Spleen (tissue), 7 donors: ENCODE data around the gene CD180.

Experiments used
- CTCF ChIP-seq, 11 experiments: fragments of 200-600 bp in 7 of 11; fragments of 450-650 bp in 4 of 11; sonication (generic) in 4 of 11; IDR thresholded peaks in 8 of 11; conservative IDR thresholded peaks in 3 of 11; 1 replicate in 7 of 11; 2 replicates in 4 of 11; pipeline versions ENCODE4 v1.4.0 to v1.8.0; 2016 to 2021; ENCODE audit warnings: antibody characterized with exemption in 11 of 11, inconsistent platforms in 4 of 11, mild to moderate bottlenecking in 1 of 11
- POLR2A ChIP-seq, 3 donors: fragments of 450-650 bp; IDR thresholded peaks; one replicate each; pipeline ENCODE4 v1.5.1; 2017; ENCODE audit warnings: antibody characterized with exemption in 3 of 3, mild to moderate bottlenecking in 1 of 3
- POLR2AphosphoS5 ChIP-seq, 3 donors: sonication (generic); formaldehyde crosslinking; IDR thresholded peaks; one replicate each; pipeline ENCODE4 v1.5.1; 2017; ENCODE audit warnings: antibody characterized with exemption in 3 of 3
- donor health status: DM: no; HTN: no; CAD: no; lungs with moderate emphysema.
- donor health status: DM: no; HTN: no; CAD: no.
- donor health status: DM: no; HTN: no; CAD: no.

DNA sequence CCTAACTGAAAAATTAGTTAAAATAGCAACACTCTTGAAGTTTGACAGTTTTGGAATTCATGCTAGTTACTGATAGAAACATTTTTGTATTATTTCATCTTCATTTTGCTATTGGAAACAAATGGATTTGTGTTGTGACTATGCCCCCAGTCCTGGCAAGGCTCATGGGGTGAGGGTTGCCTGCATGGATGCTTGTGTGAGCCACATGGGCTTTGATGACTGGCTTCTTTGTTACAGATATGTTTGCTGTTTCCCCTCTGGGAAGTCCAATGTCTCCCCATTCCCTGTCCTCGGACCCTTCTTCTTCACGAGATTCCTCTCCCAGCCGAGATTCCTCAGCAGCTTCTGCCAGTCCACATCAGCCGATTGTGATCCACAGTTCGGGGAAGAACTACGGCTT is 44.2 kb downstream of the CD180 start:
- TF ChIP-seq CTCF (IDR thresholded peaks at IDR 0.05 in 8 of 11, conservative IDR thresholded peaks at IDR 0.05 in 3 of 11) (no peak), POLR2AphosphoS5 (IDR thresholded peaks at IDR 0.05) (no peak), POLR2A (IDR thresholded peaks at IDR 0.05) (no peak)
